IMR-90 (cell line): ENCODE results near the gene ANKRD33B. TPM values are rescaled to one million over a fixed set of nuclear protein-coding genes. Genes with fewer than 3 reads are reported as not detected.

Experiments
- FOS ChIP-seq: fragments of 150-350 bp; IDR thresholded peaks from 2 replicates; pipeline ENCODE4 v1.6.1; 2016; ENCODE audit warnings: low read depth, low read length
- POLR2A ChIP-seq: IDR thresholded peaks from 2 replicates; pipeline ENCODE4 v1.6.1; 2012; ENCODE audit warnings: mild to moderate bottlenecking, low read depth, low read length
- RAD21 ChIP-seq: IDR thresholded peaks from 2 replicates; pipeline ENCODE4 v1.6.1; 2012; ENCODE audit warnings: low read length, improper control_type of control experiment
- polyA plus RNA-seq, 3 experiments: library from polyadenylated mRNA; depleted of rRNA; stranded (reverse); fragments of >200 nt; gene quantifications; 2 replicates each; pipeline ENCODE4 v1.2.3, GENCODE V29; 2012; ENCODE audit warnings: low replicate concordance in 1 of 3
- total RNA-seq: library from RNA; depleted of rRNA; stranded (reverse); fragments of >200 nt; gene quantifications from 2 replicates; pipeline ENCODE4 v1.2.3, GENCODE V29; 2012
- TF ChIP-seq, protein P1 (sequence below): conservative IDR thresholded peaks from 2 replicates; pipeline ENCODE4 v1.5.1; 2012; ENCODE audit warnings: mild to moderate bottlenecking, low read depth, low read length, improper control_type of control experiment

Gene ANKRD33B
- total and polyA plus RNA-seq, 2 of the 4 experiments (the other 2 are of a cell fraction): 2.5 to 3.3 TPM

DNA sequence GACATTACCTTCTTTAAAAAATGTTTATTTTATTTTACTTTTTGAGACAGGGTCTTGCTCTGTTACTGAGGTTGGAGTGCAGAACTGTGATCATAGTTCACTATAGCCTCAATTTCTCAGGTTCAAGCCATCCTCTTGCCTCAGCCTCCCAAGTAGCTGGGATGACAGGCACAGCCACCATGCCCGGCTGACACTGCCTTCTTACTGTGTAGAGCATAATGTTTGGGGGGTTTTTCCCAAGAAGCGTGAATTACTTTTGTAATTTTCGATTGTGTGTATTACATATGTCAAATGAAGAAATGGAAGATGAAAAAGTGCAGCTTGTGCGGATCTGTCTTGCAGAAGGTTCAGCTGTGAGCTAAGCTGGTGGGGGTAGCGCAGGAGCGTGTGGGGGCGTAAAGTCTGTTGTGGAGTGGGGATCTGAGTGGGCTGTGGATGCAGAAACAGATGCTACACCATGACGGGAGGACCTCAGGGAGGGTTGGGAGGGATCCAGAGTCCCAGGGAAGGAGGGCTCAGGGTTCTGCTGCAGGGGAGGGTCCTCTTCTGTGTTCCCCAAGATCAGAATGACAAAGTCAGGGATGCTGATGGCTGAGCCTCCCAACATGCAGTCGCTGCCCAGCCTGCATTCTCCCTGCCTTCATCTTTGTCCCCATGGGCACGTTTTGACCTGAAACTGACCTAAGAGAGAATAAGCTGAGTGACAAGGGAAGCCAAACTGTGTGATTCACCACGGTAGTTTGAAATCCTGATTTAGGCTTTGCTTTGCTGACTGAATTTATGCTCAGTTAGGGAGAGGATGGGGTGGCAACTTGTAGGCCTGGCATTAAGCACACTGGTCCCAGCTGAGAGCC lies 6.8 kb upstream of the ANKRD33B start (continued):
- TF ChIP-seq, protein P1, sequence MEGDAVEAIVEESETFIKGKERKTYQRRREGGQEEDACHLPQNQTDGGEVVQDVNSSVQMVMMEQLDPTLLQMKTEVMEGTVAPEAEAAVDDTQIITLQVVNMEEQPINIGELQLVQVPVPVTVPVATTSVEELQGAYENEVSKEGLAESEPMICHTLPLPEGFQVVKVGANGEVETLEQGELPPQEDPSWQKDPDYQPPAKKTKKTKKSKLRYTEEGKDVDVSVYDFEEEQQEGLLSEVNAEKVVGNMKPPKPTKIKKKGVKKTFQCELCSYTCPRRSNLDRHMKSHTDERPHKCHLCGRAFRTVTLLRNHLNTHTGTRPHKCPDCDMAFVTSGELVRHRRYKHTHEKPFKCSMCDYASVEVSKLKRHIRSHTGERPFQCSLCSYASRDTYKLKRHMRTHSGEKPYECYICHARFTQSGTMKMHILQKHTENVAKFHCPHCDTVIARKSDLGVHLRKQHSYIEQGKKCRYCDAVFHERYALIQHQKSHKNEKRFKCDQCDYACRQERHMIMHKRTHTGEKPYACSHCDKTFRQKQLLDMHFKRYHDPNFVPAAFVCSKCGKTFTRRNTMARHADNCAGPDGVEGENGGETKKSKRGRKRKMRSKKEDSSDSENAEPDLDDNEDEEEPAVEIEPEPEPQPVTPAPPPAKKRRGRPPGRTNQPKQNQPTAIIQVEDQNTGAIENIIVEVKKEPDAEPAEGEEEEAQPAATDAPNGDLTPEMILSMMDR: no peak
- no peak for TF ChIP-seq FOS
- TF ChIP-seq POLR2A: no peak
- TF ChIP-seq RAD21: no peak
